ENCODE results near the gene EIF2AK2. TPM values are rescaled to one million over a fixed set of nuclear protein-coding genes. Genes with fewer than 3 reads are reported as not detected.

EIF2AK2 gene
- total and polyA plus RNA-seq, 5 donors, result 6.0 to 32.9 (median 23.4) TPM

- Histone ChIP-seq H3K9me3 (ENCODE audit: control insufficient read depth, low read length) (no peaks in the 10 kb centered on the region), H3K4me3 (ENCODE audit: low read length) (no peak overlapping the region), H3K27me3 (ENCODE audit: control insufficient read depth, insufficient read depth) (no peaks in the 10 kb centered on the region), H3K27ac (ENCODE audit: low read length) (no peak overlapping the region), H3K4me1 (ENCODE audit: control insufficient read depth, insufficient read depth, low read length) (no peaks in the 10 kb centered on the region)
- 95% methylated on average over 6 of the region's 6 CpGs for WGBS
- intact Hi-C loops (cut with DNase I), result no loop called here
- DNase-seq (no peak), ATAC-seq (no peak)
These were observed 23.9 kb downstream of the EIF2AK2 start for GRCh38 chr2:37132914-37133313.

GRCh38 chr2:37125416-37125815 lies 31.4 kb downstream of the EIF2AK2 start:
- no peaks in the 10 kb centered on the region for H3K4me1 ChIP-seq (ENCODE audit: control insufficient read depth, insufficient read depth, low read length)
- DNase-seq (no peak), ATAC-seq (no peak)
- no peaks in the 10 kb centered on the region for H3K9me3 ChIP-seq (ENCODE audit: control insufficient read depth, low read length)
- 93% methylated on average over 2 of the region's 2 CpGs for whole genome bisulfite sequencing
- H3K4me3 ChIP-seq (ENCODE audit: low read length), result no peak overlapping the region
- H3K27me3 ChIP-seq (ENCODE audit: control insufficient read depth, insufficient read depth), result no peaks in the 10 kb centered on the region
- intact Hi-C loops (cut with DNase I), result no loop called here
- no peak overlapping the region for H3K27ac ChIP-seq (ENCODE audit: low read length)

GRCh38 chr2:37119157-37119556 lies 37.6 kb downstream of the EIF2AK2 start:
- no peak overlapping the region for H3K27ac ChIP-seq (ENCODE audit: low read length)
- H3K27me3 ChIP-seq (ENCODE audit: control insufficient read depth, insufficient read depth), result no peaks in the 10 kb centered on the region
- intact Hi-C loops (cut with DNase I), result no loop called here
- H3K9me3 ChIP-seq (ENCODE audit: control insufficient read depth, low read length), result no peaks in the 10 kb centered on the region
- H3K4me3 ChIP-seq (ENCODE audit: low read length), result no peak overlapping the region
- WGBS, result 97% methylated on average over 5 of the region's 5 CpGs
- H3K4me1 ChIP-seq (ENCODE audit: control insufficient read depth, insufficient read depth, low read length), result no peaks in the 10 kb centered on the region
- no peak for DNase-seq
- no peak for ATAC-seq

- intact Hi-C loops (cut with DNase I), result no loop called here
- no peak for ATAC-seq
- 90% methylated on average over 1 of the region's 1 CpG for WGBS
These were observed 39.2 kb downstream of the EIF2AK2 start for GRCh38 chr2:37117566-37117965.

GRCh38 chr2:37111958-37112357 lies 44.8 kb downstream of the EIF2AK2 start:
- WGBS, result 100% methylated on average over 2 of the region's 2 CpGs
- no peak overlapping the region for H3K27ac ChIP-seq (ENCODE audit: low read length)
- no peak for ATAC-seq

More at GRCh38 chr2:37117566-37117965, 39.2 kb downstream of the EIF2AK2 start:
- no peaks in the 10 kb centered on the region for H3K4me1 ChIP-seq (ENCODE audit: control insufficient read depth, insufficient read depth, low read length)
- DNase-seq, result no peak
- no peaks in the 10 kb centered on the region for H3K27me3 ChIP-seq (ENCODE audit: control insufficient read depth, insufficient read depth)
- no peak overlapping the region for H3K27ac ChIP-seq (ENCODE audit: low read length)
- no peaks in the 10 kb centered on the region for H3K9me3 ChIP-seq (ENCODE audit: control insufficient read depth, low read length)
- no peak overlapping the region for H3K4me3 ChIP-seq (ENCODE audit: low read length)

GRCh38 chr2:37110306-37111212 lies 46.2 kb downstream of the EIF2AK2 start:
- no peak for ATAC-seq
- H3K4me1 ChIP-seq (ENCODE audit: control insufficient read depth, insufficient read depth, low read length), result no peaks in the 10 kb centered on the region
- H3K27me3 ChIP-seq (ENCODE audit: control insufficient read depth, insufficient read depth), result no peaks in the 10 kb centered on the region
- DNase-seq, result no peak
- 92% methylated on average over 4 of the region's 4 CpGs for WGBS
- intact Hi-C loops (cut with DNase I), result no loop called here
- H3K27ac ChIP-seq (ENCODE audit: low read length), result no peak overlapping the region
- H3K9me3 ChIP-seq (ENCODE audit: control insufficient read depth, low read length), result no peaks in the 10 kb centered on the region
- H3K4me3 ChIP-seq (ENCODE audit: low read length), result no peak overlapping the region

More at GRCh38 chr2:37111958-37112357, 44.8 kb downstream of the EIF2AK2 start:
- Histone ChIP-seq H3K9me3 (ENCODE audit: control insufficient read depth, low read length) (no peaks in the 10 kb centered on the region), H3K4me1 (ENCODE audit: control insufficient read depth, insufficient read depth, low read length) (no peaks in the 10 kb centered on the region), H3K4me3 (ENCODE audit: low read length) (no peak overlapping the region), H3K27me3 (ENCODE audit: control insufficient read depth, insufficient read depth) (no peaks in the 10 kb centered on the region)
- intact Hi-C loops (cut with DNase I), result no loop called here
- DNase-seq, result no peak

GRCh38 chr2:37109523-37109922 lies 47.3 kb downstream of the EIF2AK2 start:
- ATAC-seq (no peak), DNase-seq (no peak)
- H3K9me3 ChIP-seq (ENCODE audit: control insufficient read depth, low read length), result no peaks in the 10 kb centered on the region
- 95% methylated on average over 4 of the region's 4 CpGs for WGBS
- H3K27ac ChIP-seq (ENCODE audit: low read length), result no peak overlapping the region
- no peaks in the 10 kb centered on the region for H3K4me1 ChIP-seq (ENCODE audit: control insufficient read depth, insufficient read depth, low read length)
- intact Hi-C loops (cut with DNase I), result no loop called here
- no peaks in the 10 kb centered on the region for H3K27me3 ChIP-seq (ENCODE audit: control insufficient read depth, insufficient read depth)
- no peak overlapping the region for H3K4me3 ChIP-seq (ENCODE audit: low read length)

- no peaks in the 10 kb centered on the region for H3K9me3 ChIP-seq (ENCODE audit: control insufficient read depth, low read length)
- H3K4me1 ChIP-seq (ENCODE audit: control insufficient read depth, insufficient read depth, low read length), result no peaks in the 10 kb centered on the region
- intact Hi-C loops (cut with DNase I), result no loop called here
- WGBS, result 82% methylated on average over 5 of the region's 5 CpGs
- no peak overlapping the region for H3K27ac ChIP-seq (ENCODE audit: low read length)
- H3K27me3 ChIP-seq (ENCODE audit: control insufficient read depth, insufficient read depth), result no peaks in the 10 kb centered on the region
- DNase-seq (no peak), ATAC-seq (no peak)
- no peak overlapping the region for H3K4me3 ChIP-seq (ENCODE audit: low read length)
These were observed 51.6 kb downstream of the EIF2AK2 start for GRCh38 chr2:37105150-37105549.

- Histone ChIP-seq H3K4me1 (ENCODE audit: control insufficient read depth, insufficient read depth, low read length) (no peaks in the 10 kb centered on the region), H3K27ac (ENCODE audit: low read length) (no peak overlapping the region), H3K4me3 (ENCODE audit: low read length) (no peak overlapping the region), H3K27me3 (ENCODE audit: control insufficient read depth, insufficient read depth) (no peaks in the 10 kb centered on the region), H3K9me3 (ENCODE audit: control insufficient read depth, low read length) (no peaks in the 10 kb centered on the region)
- WGBS, result 97% methylated on average over 2 of the region's 2 CpGs
- DNase-seq (no peak), ATAC-seq (no peak)
- intact Hi-C loops (cut with DNase I), result no loop called here
These were observed 52.6 kb downstream of the EIF2AK2 start for GRCh38 chr2:37104178-37104577.

- intact Hi-C loops (cut with DNase I), result no loop called here
- 93% methylated on average over 3 of the region's 3 CpGs for WGBS
These were observed 54.2 kb downstream of the EIF2AK2 start for GRCh38 chr2:37102588-37102987.

GRCh38 chr2:37100054-37100453 lies 56.7 kb downstream of the EIF2AK2 start:
- WGBS, result 71% methylated on average over 1 of the region's 1 CpG
- no peak for ATAC-seq
- H3K9me3 ChIP-seq (ENCODE audit: control insufficient read depth, low read length), result no peaks in the 10 kb centered on the region
- no peak for DNase-seq
- intact Hi-C loops (cut with DNase I), result no loop called here
- no peak overlapping the region for H3K27ac ChIP-seq (ENCODE audit: low read length)
- no peaks in the 10 kb centered on the region for H3K4me1 ChIP-seq (ENCODE audit: control insufficient read depth, insufficient read depth, low read length)
- H3K4me3 ChIP-seq (ENCODE audit: low read length), result no peak overlapping the region
- no peaks in the 10 kb centered on the region for H3K27me3 ChIP-seq (ENCODE audit: control insufficient read depth, insufficient read depth)

More at GRCh38 chr2:37102588-37102987, 54.2 kb downstream of the EIF2AK2 start:
- Histone ChIP-seq H3K27ac (ENCODE audit: low read length) (no peak overlapping the region), H3K4me3 (ENCODE audit: low read length) (no peak overlapping the region), H3K27me3 (ENCODE audit: control insufficient read depth, insufficient read depth) (no peaks in the 10 kb centered on the region), H3K4me1 (ENCODE audit: control insufficient read depth, insufficient read depth, low read length) (no peaks in the 10 kb centered on the region), H3K9me3 (ENCODE audit: control insufficient read depth, low read length) (no peaks in the 10 kb centered on the region)
- ATAC-seq (no peak), DNase-seq (no peak)
